Measurements from ENCODE around the gene TRMO.
"Not testable (repeated sequence)": the region's sequence is repeated elsewhere in the genome, so short reads cannot be mapped to it uniquely, and the experiment has no call there.

The TRMO gene, protein sequence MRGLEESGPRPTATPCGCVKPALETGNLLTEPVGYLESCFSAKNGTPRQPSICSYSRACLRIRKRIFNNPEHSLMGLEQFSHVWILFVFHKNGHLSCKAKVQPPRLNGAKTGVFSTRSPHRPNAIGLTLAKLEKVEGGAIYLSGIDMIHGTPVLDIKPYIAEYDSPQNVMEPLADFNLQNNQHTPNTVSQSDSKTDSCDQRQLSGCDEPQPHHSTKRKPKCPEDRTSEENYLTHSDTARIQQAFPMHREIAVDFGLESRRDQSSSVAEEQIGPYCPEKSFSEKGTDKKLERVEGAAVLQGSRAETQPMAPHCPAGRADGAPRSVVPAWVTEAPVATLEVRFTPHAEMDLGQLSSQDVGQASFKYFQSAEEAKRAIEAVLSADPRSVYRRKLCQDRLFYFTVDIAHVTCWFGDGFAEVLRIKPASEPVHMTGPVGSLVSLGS

DNA sequence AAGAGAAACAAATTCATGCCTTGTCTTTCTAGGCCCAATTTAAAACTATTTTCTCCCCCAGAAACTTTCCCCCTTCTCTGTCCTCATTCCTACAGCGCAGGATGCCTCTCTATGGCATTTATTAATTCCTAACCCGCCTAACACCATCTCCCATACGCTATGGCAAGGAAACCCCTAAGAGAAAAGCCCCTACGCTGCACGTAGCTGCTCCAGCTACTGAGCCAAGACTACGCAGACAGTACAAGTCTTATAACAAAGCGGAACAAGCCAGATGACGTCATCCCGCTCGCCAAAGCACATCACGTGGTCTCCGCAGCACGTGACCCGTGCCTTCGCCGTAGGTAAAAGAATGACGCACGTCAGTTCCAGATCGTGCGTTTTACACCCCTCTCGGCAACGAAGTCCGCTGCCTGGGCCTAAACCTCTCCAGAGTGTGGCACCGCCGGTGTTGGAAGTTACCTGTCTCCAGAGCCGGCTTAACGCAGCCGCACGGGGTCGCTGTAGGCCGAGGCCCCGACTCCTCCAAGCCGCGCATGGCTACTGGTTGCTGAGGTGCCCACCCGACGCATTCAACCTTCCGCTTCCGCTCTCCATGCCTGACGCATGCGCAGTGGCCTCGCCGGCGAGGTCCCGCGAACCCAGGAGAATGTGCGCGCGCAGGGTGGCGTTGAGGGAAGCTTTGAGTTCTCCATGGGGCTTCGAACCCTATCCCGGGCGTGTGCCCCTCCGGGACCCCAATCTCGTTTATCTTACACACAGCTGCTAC is at the start of gene TRMO:
Gene TRMO (minus strand): TSS at position 542 of the 766 bp plus-strand sequence. CDS start 7 bp downstream, at position 535.
- peak; percentile 99 for DNase-seq (ENCODE audit: low spot score)

DNA sequence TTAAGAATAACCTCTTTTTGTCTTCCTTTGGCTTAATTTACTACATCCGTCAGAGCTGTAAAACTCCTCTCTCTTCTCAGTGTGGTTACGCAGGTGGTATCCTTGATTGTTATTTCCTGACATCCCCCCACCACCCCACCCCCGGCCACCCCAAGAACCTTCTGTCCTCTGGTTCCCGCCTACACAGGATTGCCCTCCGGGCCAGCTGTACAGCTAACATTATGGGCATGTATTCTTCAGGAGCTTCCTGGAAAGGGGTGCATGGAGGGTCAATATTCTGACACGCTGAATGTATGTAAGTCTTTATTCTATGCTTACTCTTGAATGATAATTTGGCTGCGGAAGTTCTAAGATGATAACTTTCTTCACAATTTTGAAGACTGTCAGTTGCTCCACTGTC is 47.9 kb upstream of the TRMO start:
- DNase-seq (ENCODE audit: low spot score): no peak

DNA sequence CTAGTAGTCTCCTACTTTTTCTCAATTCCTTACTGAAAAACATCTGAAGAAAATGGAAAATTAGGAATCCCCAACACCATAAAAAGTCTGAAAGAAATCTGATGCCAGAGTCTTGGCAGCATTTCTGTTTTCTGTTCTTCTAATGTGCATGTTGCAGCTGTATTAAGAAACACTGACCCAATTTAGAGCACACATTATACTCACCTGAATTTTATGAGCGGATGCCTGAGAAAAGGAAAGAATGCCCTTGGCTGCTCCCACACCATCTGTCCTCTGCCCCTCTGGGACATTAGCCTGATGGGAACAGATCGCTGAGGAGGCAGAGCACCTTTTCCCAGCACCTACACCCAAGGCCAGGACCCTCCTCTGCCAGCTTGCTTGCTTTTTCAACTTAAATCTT is 46.7 kb upstream of the TRMO start:
- no peak for DNase-seq (ENCODE audit: low spot score)

DNA sequence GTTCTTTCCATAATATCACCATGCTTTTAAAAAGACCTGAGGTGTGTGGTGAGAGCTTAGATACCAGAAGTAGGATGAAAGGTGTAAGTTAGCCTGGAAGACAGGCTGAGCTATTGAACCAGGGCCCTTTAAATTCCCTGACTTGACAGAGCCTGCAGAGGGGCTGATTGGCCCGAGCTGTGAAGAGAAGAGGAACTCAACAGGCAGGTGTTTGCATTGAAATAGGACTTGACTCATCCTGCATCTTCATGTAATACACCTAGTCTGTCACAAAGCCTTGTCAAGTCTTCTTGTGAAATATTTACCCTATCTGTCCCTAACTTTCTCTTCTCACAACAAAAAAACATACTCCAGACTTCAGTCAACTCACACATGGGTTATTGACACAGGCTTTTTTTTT is 44.2 kb upstream of the TRMO start:
- DNase-seq (ENCODE audit: low spot score): no peak

DNA sequence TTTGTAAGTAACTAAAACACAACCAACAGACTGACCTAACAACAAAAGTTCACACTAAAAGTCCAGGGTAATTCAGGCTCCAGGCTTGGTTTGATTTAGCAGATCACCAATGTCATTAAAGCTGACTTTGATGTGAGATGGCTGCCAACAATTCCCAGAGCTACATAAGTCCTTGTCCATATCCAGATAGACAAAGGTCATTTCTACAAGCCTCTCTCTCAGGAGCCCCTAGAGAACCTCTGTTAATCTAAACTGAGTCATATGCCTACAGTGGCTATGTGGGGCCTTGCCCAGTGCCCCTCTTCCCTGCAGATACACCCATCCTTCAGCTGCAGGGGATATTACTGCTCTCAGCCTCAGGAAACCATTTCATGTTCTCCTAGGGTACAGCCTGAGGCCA is 42.6 kb upstream of the TRMO start:
- no peak for DNase-seq (ENCODE audit: low spot score)

DNA sequence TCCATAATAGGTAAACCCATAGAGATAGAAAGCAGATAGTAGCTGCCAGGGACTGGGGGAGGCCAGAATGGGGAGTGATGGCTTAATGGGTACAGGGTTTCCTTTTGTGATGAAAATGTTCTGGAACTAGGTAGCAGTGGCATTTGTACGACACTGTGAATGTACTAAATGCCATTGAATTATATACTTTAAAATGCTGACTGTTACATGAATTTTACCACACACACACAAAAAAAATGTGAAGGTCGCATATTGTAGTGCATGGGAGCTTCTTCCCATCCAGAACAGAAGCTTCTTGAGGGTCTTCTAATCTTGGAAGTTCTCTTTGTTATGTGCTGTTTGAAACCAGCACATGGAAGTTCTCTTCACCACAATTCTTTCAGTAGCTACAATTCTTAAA is 40.9 kb upstream of the TRMO start:
- DNase-seq (ENCODE audit: low spot score): no peak

DNA sequence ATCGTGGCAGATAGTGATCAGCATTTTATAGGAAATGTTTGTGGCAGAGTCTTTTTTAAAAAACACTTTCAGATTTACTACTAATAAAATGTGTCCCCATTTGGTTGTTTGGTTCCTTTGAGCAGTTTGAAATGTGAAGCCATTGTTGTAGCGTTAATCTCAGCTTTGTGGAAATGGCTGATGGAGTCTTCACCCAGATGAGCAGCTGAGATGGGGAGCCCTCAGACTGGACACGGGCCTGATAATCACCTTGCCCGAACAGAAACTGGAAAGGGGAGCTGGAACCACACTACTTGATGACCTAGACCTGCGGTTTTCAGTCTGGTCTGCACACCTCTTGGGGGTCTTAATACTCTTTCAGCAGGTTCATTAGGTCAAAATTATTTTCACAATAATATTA is 40.3 kb upstream of the TRMO start:
- no peak for DNase-seq (ENCODE audit: low spot score)

DNA sequence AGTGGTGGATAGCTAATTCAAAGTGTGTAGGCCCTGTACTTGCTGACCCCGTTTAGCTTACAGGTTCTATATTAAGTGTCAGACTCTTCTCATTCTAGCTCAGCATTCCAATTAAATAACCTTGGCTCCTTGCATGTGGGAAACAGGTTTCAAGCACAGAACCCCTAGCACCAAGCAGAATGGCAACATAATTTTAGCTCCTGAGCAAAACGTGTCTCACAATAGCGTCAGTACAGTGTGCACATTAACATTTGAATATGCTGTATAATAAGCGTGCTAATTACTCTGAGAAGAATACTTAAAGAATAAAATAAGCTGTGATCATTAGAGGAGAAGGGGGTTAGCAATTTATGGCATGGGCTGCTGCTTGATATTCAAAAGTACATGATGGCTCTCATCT is 39.8 kb upstream of the TRMO start:
- DNase-seq (ENCODE audit: low spot score): peak; percentile 33

DNA sequence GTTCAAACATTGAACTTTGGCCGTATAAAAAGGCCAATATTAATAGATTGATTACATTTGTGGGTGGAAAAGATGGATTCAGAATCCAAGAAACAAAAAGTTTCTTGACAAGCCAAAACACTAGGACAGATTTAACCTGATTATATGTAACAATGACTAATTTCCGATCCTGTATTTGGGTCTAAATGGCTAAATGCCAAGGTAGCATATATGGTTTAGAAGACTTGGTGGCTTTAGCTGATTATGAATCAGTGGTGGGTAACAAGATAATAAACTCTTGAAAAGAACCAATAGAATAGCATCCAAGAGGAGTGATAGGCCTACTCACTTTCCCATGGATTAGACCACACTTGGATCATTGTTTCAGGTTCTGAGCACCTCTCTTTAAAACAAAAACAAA is 39.1 kb upstream of the TRMO start:
- DNase-seq (ENCODE audit: low spot score): no peak

DNA sequence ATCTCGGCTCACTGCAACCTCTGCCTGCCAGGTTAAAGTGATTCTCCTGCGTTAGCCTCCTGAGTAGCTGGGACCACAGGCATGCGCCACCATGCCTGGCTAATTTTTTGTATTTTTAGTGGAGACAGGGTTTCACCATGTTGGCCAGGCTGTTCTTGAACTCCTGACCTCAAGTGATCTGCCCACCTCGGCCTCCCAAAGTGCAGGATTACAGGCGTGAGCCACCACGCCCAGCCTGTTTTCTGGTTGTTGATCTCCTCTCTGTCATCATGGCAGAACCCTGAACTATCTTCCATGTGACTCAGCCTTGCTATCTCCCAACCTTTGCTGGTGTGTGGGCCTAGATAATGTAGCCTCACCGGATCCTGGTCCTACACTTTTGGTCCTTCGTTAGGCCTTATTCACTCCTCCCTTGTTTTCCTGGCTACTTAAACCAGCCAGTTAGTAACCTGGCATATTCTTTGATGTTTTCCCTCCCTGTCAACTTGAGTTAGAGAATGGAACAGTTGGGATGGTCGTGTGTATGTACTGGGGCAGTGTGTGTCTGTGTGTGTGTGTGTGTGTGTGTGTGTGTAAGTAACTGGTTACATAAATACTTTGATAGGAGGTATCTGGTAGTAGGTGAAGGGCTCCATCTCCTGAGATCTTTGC is 38.5 kb upstream of the TRMO start:
- peak; percentile 96 for DNase-seq (ENCODE audit: low spot score)

DNA sequence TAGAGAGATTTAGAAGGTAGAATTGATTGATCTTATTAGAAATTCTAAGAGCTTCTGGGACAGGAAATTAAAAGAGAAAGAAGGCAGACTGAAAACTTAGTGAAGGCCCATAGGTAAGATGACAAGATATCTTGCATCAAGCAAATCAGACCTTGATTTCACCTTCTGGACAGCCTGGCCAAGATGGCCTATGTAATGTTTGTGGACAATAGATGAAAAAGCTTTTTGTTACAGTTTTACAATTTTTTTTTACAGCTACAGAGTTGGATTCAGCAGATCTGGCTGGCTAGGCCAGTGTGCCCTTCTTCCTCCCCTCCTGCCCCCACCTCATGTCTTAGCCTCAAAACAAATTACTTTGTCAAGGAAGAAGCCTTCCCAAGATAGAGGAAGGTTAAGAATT is 37.3 kb upstream of the TRMO start:
- DNase-seq (ENCODE audit: low spot score): no peak

DNA sequence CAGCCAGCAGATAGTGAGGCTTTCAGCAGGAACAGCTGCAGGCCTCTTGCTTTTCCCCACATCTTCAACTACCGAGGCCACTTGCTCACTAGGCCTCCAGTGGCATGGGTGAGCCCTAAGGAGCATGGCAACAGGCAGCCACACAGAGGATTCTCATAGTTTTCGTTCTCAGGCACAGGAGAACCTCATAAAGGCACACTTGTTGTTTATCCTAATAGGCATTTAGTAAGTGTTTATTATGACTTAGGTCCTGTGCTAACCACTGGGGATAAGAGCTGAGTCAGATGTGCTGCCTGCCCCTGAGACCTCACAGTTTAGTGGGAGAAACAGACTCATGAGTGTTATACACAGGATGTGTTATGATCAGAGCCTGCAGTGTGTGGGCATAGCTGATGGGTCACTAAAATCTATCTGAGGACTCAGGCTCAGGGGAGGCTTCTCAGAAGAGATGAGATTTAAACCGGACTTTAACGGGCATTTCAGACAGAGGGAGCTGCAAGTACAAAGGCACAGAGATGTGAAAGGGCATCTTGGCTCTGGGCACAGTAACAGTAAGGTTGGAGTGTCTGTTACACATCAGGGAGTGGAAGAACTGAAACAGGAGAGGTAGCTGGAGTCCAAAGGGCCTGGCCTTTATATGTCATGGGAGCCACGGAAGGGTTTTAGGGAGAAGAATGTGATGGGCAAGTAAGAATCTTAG is 36.7 kb upstream of the TRMO start:
- peak; percentile 88 for DNase-seq (ENCODE audit: low spot score)

DNA sequence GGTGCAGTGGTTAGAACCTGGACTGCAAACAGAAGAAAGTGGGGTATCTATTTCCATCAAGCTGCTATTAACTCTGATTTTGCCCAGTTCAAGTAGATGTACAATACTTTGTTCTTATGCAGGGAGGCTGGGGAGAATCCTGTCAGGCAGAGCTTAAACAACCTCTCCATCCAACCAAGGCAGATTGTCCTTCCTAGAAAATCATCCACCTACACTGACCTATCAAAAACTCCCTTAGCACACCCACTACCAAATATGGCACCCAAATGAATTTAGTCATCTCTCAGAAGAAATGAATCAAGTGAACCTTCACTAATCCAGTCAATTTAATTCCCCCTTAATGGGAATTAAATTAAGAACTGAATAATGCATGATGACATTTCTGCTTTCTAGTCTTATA is 34.0 kb upstream of the TRMO start:
- DNase-seq (ENCODE audit: low spot score): peak; percentile 56

DNA sequence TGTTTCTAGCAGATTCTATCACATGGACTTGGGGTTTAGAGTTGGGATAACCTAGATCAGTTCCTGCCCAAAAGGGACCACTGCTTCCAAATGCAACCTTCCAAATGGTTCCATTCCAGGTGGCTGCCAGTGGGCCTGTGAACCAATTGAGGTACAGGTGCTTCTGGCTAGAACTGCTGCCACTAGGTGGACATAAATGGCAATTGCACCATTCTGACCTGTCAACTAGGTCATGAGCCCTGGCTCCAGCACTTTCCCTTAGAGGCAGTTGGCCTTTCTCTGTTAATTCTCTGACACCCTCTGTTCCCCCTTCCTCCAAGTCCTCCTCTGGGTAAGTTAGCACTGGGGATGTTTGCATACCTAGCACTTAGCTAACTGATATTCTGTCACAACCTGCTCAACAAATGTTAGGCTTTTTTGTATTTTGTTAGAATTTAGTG is 32.3 kb upstream of the TRMO start:
- DNase-seq (ENCODE audit: low spot score): peak; percentile 92

DNA sequence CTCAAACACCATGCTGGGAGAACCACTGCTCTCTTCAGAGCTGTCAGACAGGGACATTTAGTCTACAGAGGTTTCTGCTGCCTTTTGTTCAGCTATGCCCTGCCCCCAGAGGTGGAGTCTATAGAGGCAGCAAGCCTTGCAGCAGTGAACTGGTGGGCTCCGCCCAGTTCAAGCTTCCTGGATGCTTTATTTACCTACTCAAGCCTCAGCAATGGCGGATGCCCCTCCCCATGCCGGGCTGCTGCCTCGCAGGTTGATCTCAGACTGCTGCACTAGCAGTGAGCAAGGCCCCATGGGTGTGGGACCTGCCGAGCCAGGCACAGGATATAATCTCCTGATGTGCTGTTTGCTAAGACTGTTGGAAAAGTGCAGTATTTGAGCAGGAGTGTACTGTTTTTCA is 28.6 kb upstream of the TRMO start:
- not testable (repeated sequence) for DNase-seq (ENCODE audit: low spot score)

DNA sequence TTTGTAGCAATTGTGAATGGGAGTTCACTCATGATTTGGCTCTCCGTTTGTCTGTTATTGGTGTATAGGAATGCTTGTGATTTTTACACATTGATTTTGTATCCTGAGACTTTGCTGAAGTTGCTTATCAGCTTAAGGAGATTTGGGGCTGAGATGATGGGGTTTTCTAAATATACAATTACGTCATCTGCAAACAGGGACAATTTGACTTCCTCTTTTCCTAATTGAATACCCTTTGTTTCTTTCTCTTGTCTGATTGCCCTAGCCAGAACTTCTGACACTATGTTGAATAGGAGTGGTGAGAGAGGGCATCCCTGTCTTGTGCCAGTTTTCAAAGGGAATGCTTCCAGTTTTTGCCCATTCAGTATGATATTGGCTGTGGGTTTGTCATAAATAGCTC is 24.8 kb upstream of the TRMO start:
- DNase-seq (ENCODE audit: low spot score): not testable (repeated sequence)

DNA sequence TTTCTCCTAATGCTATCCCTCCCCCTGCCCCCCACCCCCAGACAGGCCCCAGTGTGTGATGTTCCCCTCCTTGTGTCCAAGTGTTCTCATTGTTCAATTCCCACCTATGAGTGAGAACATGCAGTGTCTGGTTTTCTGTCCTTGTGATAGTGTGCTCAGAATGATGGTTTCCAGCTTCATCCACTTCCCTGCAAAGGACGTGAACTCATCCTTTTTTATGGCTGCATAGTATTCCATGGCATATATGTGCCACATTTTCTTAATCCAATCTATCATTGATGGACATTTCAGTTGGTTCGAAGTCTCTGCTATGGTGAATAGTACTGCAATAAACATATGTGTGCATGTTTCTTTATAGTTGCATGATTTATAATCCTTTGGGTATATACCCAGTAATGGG is 23.2 kb upstream of the TRMO start:
- not testable (repeated sequence) for DNase-seq (ENCODE audit: low spot score)

DNA sequence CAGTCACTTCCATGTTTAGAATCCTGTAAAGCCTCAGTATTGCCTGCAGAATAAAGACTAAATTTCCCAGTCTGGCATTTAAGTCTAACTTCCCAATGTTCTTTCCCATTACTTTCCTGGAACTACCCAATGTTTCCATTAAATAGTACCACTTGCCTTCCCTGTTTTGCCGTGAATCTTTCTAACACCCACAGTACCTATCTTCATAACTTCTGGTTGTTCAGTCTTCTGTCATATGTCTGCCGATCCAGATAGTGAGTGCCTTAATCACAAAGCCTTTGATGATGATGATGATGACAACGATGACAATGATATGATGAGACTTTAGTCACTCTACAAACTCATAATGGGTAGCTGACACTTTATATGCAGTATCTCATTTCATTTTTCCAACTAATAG is 22.3 kb upstream of the TRMO start:
- DNase-seq (ENCODE audit: low spot score): peak; percentile 24

DNA sequence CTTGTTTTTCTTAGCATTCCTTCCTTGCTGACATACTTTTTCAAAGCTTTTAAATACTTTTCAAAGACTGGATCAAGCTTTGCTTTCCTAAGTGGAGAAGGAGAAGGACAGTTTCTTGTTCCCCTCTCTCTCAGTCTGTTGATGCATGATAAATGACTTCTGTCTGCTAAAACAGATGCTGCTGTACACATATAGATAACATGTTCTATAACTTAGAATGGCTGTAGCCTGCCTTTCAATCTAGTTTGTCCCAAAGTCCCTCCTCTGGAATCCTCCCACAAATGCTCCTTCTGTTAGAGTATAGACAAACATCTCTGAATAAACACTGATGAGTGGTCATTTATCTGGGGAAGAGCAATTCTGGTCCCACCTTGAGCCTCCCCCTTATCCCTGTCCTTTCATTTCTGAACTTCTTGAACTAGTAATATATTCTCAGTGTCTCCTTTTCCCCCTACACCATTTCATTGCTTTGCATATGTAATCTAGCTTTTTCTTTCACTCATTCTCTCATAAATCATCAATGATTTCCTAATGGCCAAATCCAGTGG is 21.1 kb upstream of the TRMO start:
- DNase-seq (ENCODE audit: low spot score): peak; percentile 75

DNA sequence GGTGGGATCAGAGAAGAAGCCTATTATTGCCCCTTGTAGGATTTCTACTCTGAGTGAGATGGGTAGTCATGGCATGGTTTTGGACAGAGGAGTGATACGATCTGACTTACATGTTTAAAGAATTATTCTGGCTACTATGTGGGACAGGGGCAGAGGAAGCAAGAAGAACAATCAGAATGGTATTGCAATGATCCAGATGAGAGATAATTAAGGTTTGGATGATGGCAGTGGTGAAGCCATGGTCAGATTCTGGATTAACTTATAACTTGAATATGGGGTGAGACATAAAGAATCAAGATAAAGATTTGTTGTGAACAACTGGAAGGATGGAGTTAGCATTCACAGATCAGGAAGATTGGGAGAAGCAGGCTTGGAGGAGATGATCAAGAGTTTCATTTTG is 19.0 kb upstream of the TRMO start:
- no peak for DNase-seq (ENCODE audit: low spot score)

DNA sequence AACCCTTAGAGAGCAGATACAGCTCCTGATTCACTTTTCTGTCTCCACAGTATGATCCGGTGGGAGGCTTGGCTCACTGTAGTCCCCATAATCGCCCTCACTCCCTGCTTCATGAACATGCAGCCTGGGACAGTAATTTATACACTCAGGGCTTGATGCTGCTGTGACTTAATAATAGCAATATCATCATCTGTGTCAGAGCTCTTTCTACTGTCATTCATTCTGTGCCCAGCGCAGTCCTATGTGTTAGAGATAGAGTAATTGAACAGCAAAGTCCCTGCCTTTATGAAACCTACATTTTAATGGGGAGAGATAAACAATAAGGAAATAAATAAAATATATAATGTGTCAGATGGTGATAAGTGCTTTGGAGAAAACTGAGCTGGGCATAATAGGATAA is 18.4 kb upstream of the TRMO start:
- DNase-seq (ENCODE audit: low spot score): peak; percentile 64

DNA sequence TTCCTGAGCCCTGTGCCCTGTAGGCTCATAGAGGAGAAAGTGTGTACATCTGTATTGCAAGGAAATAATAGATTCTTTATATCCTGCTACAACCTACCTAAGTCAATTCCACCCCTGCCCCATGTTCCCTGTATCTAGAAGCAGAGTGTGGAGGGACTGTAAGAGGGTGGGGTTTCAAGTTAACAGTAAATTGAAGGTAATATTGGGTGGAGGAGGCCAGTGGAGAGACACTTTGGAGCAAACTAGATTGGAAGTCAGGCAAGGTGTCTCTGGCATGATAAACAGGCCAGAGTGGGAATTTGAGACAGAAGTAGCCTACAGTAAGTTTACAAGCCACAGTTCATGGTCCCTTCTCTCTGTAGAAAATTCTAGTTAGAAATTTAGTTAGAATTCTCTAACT is 17.9 kb upstream of the TRMO start:
- peak; percentile 81 for DNase-seq (ENCODE audit: low spot score)

Measured in hematopoietic multipotent progenitor cell treated with erythropoietin and hydrocortisone succinate and interleukin-3 and kit ligand, for 17 days (in vitro differentiated cells).